Fibroblast of the conjunctiva (primary cell): ENCODE data around the gene ASMTL.
"Not testable (repeated sequence)": the region's sequence is repeated elsewhere in the genome, so short reads cannot be mapped to it uniquely, and the experiment has no call there.

ENCODE experiments used
- DNase-seq: peaks from one replicate; pipeline ENCODE4 v3.0.0-alpha.2; 2010; ENCODE audit warnings: low read depth

Gene ASMTL

DNA sequence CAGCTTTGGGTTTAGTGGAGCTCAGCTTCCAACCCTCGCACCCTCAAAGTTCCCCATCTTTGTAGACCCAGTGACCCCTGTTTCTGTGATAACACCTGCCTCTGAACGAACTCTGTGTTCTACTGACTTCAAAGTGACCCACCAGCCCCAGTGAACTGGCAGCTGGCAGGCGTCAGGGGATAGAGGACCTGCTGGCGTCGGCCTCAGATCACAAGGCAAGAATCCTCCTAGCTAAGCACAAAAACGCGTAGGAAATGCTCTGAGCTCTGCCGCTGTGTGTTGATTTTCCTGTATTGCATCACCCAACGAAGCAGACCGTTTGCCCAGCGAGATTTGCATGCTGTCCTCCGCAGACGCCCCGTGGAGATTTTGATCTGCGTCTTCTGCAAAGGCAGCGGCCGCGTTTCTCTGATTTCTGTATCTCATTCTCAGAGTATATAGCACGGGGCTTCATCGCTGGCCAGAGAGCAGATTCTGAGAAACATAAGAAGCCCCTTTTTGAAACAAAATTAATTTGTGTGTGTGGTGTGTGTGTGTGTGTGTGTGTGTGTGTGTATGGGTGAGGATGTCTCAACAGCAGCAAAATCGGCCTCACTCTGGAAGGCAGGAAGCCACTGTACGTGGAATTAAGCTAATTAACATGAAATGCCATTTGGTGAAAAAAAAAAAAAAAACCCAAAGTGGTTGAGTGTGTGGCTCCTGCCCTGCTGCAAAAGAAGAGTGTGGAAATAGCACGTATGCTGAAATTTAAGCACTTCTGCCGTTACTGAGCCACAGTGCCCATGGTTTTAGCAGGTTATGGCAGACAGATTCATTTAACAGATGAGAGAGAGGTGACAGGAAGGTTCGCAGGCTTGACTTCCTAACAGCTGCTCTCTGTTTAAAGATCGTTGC, 29.2 kb upstream of the ASMTL start:
- DNase-seq, result peak; percentile 82

DNA sequence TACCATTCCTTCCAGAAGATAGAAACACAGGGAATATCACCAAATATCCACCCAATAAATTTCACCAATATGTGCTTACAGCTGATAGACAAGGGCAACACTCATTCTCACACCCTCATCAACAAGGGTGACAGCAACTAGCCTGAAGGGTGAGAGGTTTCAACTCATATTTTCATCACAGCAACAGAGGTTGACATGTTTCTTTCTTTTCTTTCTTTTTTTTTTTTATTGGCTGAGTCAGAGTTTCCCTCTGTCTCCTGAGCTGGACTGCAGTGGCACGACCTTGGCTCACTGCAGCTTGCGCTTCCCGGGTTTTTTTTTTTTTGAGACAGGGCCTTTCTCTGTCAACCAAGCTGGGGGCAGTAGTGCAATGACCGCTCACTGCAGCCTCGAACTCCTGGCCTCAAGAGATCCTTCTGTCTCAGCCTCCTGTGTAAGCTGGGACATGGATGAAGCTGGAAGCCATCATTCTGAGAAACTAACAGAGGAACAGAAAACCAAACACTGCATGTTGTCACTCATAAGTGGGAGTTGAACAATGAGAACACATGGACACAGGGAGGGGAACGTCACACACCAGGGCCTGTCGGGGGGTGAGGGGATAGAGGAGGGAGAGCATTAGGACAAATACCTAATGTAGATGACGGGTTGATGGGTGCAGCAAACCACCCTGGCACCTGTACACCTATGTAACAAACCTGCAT, 27.5 kb upstream of the ASMTL start:
- no peak for DNase-seq

DNA sequence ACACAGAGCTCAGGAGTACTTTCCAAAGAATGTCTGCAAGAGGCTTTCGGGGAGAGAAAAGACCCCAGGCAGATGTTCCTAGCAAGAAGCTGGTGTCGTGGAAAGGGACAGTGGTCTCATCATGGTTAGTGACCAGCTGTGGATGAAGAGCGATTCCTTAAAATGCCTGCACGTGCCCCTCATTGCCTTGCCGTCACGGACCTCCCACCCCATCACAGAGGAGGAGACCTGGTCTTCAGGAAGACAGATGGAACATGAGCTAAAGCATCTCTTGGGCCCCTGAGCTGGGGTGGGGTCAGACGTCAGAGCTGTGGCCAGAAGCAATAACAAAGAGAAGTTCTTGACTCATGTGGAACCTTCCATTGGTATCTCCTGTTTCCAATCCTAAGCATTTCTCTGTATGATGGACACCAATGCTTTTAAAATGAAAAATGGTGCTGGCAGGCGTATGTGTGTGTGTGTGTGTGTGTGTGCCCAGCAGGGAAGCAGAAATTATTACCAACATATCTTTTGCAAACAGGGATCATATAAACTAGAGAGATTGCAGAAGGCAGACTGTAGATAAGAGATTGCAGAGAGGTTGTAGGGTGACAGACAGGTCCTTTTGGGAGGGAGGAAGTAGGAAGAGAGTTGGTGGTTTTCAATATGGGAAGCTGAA, 25.2 kb upstream of the ASMTL start:
- no peak for DNase-seq

DNA sequence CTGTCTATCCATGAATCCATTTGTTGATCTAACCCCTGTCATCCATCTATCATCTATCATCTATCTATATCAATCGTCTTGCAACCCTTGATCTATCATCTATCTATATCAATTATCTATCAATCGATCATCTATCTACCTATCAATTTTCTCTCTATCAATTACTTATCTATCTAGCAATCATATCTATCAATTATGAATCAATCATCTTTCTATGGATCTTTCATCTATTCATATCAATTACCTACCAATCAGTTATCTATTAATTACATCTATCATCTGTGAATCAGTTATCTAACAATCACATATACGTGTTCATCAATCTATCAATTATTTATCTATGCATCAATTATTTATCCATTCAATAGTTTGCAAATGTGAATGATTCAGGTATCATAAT, 24.5 kb upstream of the ASMTL start:
- no peak for DNase-seq

DNA sequence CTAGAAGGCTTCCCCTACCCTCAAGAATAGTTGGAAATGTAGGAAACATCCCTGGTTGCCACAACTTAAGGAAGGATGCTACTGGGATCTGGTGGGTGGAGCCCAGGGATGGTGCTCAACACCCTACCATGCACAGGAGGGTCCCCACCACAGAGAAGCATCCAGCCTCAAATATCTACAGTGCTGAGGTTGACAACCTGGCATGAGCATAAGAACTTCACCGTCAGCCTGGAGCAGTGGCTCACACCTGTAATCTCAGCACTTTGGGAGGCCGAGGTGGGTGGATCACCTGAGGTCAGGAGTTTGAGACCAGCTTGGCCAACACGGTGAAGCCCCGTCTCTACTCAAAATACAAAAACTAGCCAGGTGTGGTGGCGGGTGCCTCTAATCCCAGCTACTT, 24.0 kb upstream of the ASMTL start:
- DNase-seq, result no peak

DNA sequence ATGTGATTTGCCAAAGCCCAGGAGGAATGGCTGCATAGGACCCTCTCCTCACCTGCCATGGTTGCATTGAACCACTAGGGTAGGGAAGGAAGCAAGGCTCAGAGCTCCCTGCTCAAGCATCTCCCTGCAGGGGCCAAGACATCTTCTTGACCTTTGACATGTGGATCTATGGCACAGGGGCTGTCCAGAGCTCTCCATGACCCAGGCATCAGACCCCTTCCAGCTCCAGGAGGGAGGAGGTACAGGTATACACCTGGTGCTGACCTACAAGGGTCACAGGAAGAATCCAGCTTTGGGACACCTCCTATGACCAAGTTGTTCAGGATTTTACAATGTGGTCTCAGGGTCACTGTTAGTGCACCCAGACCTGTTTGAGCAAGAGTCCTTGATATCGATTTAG, 23.2 kb upstream of the ASMTL start:
- DNase-seq, result no peak

DNA sequence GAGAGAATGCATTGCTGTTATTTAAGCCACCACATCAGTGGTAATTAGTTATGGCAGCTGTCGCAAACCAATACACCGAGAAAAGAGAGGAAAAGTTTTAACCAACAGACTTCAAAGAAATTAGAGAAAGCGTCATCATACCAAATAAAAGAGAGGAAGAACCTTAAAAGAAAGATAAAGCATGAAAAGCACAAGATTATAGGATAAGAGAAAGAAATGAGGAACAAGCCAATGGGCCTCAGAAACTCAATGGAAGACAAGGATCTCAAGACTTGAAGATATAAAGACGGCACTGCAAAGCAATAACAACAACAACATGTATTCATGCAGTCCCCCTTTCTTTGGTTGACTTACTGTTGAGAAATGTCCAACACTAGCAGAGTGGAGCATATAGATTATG, 22.8 kb upstream of the ASMTL start:
- no peak for DNase-seq

DNA sequence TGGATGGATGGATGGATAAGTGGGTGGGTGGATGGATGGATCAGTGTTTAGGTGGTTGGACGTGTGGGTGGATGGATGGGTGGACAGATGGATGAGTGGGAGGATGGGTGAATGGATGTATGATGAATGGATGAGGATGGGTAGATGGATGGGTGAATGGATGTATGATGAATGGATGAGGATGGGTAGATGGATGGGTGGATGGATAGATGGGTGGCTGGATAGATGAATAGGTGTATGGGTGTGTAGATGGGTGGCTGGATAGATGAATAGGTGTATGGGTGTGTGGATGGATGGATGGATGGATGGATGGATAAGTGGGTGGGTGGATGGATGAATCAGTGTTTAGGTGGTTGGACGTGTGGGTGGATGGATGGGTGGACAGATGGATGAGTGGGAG, 21.9 kb upstream of the ASMTL start:
- DNase-seq, result not testable (repeated sequence)

DNA sequence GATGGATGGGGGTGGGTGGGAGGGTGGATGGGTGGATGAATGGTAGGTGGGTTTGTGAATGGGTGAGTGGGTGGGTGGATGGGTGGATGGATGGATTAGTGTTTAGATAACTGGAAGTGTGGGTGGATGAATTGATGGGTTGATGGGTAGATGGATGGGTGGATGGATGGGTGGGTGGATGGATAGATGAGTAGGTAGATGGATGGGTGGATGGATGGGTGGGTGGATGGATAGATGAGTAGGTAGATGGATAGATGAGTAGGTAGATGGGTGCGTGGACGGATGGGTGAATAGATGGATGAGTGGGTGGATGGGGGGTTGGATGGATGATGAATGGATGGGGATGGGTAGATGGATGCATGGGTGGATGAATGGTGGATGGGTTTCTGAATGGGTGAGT, 20.3 kb upstream of the ASMTL start:
- no peak for DNase-seq

DNA sequence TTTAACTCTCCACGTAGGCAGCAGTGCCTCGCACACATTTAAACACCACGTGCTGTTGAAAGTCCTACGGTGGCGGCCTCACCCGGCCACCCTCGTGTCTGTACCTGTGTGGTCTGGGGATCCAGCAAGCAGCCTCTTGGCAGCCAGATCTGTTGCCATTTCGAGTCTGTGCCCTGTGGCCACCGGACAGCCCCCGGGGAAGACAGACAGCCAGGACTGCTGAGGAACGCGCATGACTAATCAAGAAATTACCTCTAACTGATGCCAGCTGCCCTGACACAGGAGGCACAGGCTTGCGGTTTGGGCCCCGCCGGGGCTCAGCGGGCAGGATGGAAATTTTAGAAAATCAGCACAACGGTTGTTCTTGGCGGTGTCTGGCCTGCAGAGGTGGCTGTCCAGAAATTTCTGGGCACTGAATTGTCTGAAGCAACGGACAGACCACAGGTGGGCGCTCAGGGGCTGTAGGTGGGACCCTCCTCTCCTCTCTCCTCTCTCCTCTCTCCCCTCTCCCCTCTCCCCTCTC, 15.6 kb upstream of the ASMTL start:
- peak; percentile 18 for DNase-seq

DNA sequence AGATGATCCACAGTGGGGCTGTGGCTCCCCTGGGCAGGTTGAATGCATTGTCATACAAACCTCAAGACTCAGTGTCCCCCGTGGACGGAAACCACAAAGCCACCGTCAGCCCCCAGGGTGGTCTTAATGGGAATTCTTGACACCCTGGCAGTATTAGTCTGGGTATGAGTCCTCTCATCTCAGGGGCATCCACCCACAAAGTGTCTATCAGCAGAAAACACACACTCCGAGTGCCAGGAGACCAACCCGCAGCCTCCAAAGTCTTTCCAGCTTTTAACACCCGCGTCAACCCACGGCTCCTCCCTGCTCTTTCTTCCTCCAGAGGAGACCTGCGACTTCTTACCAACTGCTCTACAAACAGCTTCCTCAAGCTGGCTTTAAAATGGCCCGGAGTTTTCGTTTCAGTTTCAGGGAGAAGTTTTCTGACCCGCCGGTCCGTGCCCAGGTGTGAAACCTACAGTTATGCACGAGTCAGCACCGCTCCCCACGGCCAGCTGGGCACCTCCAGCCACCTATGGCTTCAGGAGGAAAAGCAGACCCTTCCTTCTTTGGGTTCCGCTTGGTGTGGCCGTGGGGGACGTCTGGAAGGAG, 14.4 kb upstream of the ASMTL start:
- no peak for DNase-seq

DNA sequence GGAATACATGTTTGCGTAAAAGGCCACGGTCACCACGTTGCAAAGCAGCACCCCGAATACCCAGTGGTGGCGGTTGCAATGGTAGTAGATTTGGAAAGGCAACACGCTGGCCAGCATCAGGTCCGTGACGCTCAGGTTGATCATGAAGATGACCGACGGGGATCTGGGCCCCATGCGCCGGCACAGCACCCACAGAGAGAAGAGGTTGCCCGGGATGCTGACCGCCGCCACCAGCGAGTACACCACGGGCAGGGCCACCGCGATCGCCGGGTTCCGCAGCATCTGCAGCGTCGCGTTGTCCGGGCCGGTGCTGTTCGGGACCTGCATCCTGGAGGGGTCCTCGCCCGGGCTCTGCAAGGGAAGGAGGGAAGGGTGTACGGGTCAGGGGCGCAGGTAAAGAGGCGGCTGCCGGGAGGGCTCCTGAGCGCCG, 13.5 kb upstream of the ASMTL start:
- DNase-seq, result no peak

DNA sequence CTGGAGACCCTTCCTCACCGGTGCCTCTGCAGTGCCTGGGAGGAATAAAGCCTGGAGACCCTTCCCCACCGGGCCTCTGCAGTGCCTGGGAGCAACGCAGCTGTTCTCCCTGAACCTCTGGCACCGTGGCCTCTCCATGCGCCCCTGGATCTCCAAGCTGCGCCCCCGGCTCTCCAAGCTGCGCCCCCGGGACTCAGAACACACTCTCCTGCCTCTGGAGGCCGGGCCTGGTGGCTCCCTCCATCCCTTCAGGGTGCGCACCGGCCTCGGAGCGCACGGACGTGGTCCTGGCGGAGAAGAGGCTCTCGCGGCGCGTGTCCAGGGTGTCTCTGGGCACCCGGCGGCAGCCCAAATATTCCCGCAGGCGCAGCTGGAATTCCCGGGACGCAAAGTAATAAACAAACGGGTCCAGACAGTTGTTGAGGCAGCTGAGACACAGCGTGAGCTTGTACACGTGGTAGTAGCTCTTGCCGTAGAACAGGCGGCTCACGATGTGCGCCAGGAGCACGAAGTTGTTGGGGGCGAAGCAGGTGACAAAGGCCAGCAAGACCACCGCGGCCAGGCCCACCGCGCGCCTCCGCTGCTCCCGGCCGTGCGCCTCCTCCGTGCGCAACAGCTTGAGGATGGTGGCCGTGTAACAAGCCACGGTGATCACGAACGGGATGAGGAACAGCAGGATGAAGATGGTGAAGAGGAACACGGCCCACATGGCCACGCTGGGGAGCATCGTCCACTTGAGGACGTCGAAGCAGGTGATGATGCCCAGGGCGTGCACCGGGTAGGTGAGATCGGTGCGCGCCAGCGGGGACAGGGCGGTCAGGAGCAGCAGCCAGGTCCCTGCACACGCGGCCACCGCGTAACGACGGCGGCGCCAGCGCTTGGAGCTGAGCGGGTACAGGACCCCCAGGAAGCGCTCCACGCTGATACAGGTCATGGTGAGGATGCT, 12.8 kb upstream of the ASMTL start:
- DNase-seq, result no peak

DNA sequence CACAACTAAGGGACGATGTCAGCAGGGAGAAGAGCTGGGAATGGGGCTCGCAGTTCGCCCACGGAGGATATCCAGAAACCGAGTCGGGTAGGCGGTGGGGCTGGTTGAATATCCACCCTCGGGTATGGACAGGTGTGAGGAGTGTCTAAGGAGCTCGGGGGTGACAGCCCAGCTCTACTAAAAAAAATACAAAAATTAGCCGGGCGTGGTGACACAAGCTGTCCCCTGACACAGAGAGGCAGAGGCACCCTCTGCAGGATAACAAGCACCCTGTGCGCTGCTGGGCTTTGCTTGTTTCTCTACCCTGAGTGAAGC, 12.2 kb upstream of the ASMTL start:
- DNase-seq, result no peak

DNA sequence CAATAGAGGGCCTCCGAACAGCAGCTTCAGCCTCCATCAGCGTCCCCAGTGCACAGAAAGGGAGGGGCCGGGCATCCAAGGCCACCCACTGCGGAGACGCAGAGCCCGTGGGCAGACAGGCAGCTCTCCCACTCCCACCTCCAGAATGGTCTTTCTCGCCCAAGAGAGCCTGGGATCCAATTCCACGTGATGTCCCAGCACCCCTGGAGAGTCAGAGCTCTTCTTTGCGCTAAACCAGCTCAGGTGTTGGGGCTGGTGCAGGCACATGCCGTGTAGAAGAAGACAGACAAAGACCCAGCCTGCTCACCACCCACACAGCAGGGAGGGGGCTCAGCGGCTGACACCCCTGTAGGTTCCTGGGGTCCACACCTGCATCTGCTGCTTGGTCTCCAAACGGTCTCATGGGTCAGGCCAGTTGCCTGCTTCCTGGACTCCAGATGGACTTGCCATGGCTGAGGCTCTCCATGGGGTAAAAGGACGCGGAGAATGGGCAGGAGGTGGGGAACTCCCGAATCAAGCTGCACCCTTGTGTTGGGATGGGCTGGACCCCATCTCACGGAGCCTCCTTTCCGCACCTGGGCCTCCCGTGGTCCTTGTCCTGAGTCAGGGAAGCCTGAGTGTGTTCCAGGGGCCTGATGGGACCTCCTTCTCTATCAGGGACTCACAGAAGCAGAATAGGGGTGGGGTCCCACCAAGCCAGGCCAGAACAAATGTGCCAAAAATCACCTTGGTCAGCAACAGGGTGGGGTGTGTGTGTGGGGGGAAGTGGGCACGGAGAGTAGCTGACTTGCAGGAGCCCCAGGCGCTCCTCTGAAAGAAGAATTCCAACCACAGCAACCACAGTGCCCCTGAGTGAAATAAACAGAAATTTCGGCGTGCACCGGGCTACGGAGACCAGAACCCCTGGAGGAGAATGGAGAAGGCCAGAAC, 11.6 kb upstream of the ASMTL start:
- DNase-seq, result no peak

DNA sequence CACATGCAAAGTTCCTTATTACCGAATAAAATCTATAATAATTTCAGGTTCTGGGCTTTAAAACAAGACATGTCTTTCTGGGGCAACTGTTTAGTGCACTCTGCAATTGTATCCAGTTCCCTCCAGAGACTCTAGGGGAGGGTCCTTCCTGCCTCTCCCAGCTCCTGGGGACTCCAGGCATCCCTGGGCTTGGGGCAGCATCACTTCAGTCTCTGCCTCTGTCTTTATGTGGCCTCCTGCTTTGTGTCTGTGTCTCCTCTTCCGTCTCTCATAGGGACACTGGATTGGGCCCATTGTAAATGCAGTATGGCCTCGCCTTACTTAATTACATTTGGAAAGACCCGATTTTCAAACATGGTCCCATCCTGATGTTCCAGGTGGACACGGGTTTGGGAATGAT, 10.9 kb upstream of the ASMTL start:
- no peak for DNase-seq

DNA sequence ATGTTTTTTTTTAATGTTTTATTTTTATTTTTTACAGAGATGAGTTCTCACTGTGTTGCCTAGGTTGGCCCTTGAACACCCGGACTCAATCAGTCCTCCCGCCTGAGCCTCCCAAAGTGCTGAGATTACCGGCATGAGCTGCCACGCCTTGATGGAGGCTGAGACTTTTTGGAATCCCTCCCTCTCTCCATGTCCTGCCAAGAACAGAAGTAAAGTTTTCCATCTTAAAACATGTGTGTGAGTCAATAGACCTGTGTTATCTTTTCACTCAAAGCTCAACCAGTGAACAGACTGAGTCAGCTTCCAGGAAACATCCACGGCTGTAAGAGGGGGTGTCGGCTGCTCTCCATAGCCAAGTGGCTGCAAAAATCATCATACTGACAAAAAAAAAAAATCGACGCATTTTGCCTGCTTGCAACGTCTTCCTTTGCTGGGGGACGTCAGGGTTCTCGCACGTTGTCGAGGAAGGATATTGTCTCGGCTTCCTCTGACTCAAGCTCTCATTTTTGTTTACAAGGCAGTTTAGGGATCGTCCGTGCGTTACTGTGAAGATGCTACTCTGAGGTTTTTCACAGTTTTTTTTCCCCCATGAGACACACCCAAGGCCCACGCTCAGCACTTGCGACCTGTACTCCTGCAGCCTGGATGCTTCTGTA, 10.0 kb upstream of the ASMTL start:
- DNase-seq, result peak; percentile 28

DNA sequence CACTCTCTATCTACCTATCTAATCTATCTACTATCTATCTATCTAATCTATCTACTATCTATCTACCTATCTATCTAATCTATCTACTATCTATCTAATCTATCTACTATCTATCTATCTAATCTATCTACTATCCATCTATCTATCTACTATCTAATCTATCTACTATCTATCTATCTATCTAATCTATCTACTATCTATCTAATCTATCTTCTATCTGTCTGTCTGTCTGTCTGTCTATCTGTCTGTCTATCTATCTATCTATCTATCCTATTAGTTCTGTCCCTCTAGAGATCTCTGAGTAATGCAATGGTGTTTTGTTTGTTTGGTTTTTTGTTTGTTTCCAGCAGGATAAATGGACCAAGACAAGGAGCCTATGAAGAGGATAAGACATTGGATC, 9.4 kb upstream of the ASMTL start:
- DNase-seq, result no peak

DNA sequence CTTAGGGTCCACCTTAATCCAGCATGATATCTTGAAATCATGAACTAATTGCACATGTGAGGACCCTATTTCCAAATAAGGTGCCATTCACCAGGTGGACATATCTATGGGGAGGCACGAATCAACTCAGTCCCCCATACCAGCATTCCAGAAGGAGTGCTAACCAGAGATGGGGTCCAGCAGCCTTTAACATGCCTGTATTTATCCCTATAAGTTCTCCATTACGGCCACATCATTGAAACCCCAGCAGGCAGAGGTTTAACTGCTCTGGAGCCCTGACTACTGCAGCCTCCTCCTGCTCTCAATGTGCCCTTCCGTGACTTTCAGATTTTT, 3.2 kb upstream of the ASMTL start:
- DNase-seq, result no peak
